Nephron progenitor cell (in vitro differentiated cells): ENCODE data around the gene STXBP3.
"Not testable (repeated sequence)": the region's sequence is repeated elsewhere in the genome, so short reads cannot be mapped to it uniquely, and the experiment has no call there.

Experiments
- DNase-seq: peaks from one replicate; pipeline ENCODE4 v3.0.0; 2021
- H3K27ac Mint-ChIP-seq: 2 replicates; pipeline ENCODE4 v1.8.0; 2021; ENCODE audit warnings: mild to moderate bottlenecking, moderate library complexity, mixed read lengths
- H3K27me3 Mint-ChIP-seq: 2 replicates; pipeline ENCODE4 v1.8.0; 2021; ENCODE audit warnings: mild to moderate bottlenecking, low read depth, mixed read lengths; ENCODE audit not compliant: poor library complexity
- H3K36me3 Mint-ChIP-seq: 2 replicates; pipeline ENCODE4 v1.8.0; 2021; ENCODE audit warnings: low read depth, mixed read lengths
- H3K4me1 Mint-ChIP-seq: 2 replicates; pipeline ENCODE4 v1.8.0; 2021; ENCODE audit warnings: mixed read lengths
- H3K4me3 Mint-ChIP-seq: 2 replicates; pipeline ENCODE4 v1.8.0; 2021; ENCODE audit warnings: mild to moderate bottlenecking, moderate library complexity, mixed read lengths
- H3K9me3 Mint-ChIP-seq: 2 replicates; pipeline ENCODE4 v1.8.0; 2021; ENCODE audit warnings: mild to moderate bottlenecking, moderate library complexity, mixed read lengths
- CTCF ChIP-seq: fragments of 200-600 bp; sonication (generic); IDR thresholded peaks from 2 replicates; pipeline ENCODE4 v1.5.0; 2021; ENCODE audit warnings: antibody characterized with exemption

STXBP3 gene

GRCh38 chr1:108758796-108759195, 12.3 kb downstream of the STXBP3 start:
- no peak overlapping the region for H3K27ac Mint-ChIP-seq
- H3K36me3 Mint-ChIP-seq = peaks cover 38% of the 10 kb centered on the region
- DNase-seq = no peak
- H3K9me3 Mint-ChIP-seq = no peaks in the 10 kb centered on the region
- no peak overlapping the region for H3K4me3 Mint-ChIP-seq
- TF ChIP-seq CTCF = no peak
- no peaks in the 10 kb centered on the region for H3K4me1 Mint-ChIP-seq
- no peaks in the 10 kb centered on the region for H3K27me3 Mint-ChIP-seq

GRCh38 chr1:108767115-108767514, 20.6 kb downstream of the STXBP3 start:
- H3K27me3 Mint-ChIP-seq = no peaks in the 10 kb centered on the region
- H3K36me3 Mint-ChIP-seq = peaks cover 25% of the 10 kb centered on the region
- H3K9me3 Mint-ChIP-seq = no peaks in the 10 kb centered on the region
- no peak overlapping the region for H3K4me3 Mint-ChIP-seq
- H3K4me1 Mint-ChIP-seq = no peaks in the 10 kb centered on the region
- no peak for DNase-seq
- no peak overlapping the region for H3K27ac Mint-ChIP-seq
- no peak for TF ChIP-seq CTCF

GRCh38 chr1:108767708-108768107, 21.2 kb downstream of the STXBP3 start:
- Mint-ChIP-seq H3K9me3 (no peaks in the 10 kb centered on the region), H3K36me3 (peaks cover 22% of the 10 kb centered on the region), H3K27me3 (no peaks in the 10 kb centered on the region), H3K4me3 (no peak overlapping the region), H3K4me1 (no peaks in the 10 kb centered on the region), H3K27ac (no peak overlapping the region)
- no peak for DNase-seq
- TF ChIP-seq CTCF = no peak

GRCh38 chr1:108777839-108778238, 31.4 kb downstream of the STXBP3 start:
- no peaks in the 10 kb centered on the region for H3K4me1 Mint-ChIP-seq
- no peak for TF ChIP-seq CTCF
- H3K36me3 Mint-ChIP-seq = peaks cover 41% of the 10 kb centered on the region
- H3K9me3 Mint-ChIP-seq = no peaks in the 10 kb centered on the region
- no peaks in the 10 kb centered on the region for H3K27me3 Mint-ChIP-seq
- H3K4me3 Mint-ChIP-seq = no peak overlapping the region
- no peak overlapping the region for H3K27ac Mint-ChIP-seq
- DNase-seq = no peak

GRCh38 chr1:108779455-108779854, 33.0 kb downstream of the STXBP3 start:
- Mint-ChIP-seq H3K4me3 (no peak overlapping the region), H3K9me3 (peaks cover 14% of the 10 kb centered on the region), H3K27ac (no peak overlapping the region), H3K36me3 (peaks cover 49% of the 10 kb centered on the region), H3K27me3 (no peaks in the 10 kb centered on the region), H3K4me1 (no peaks in the 10 kb centered on the region)
- TF ChIP-seq CTCF = no peak
- no peak for DNase-seq

GRCh38 chr1:108780937-108781574, 34.6 kb downstream of the STXBP3 start:
- TF ChIP-seq CTCF = no peak
- Mint-ChIP-seq H3K4me1 (no peaks in the 10 kb centered on the region), H3K27ac (no peak overlapping the region), H3K36me3 (peaks cover 54% of the 10 kb centered on the region), H3K27me3 (no peaks in the 10 kb centered on the region), H3K9me3 (peaks cover 30% of the 10 kb centered on the region), H3K4me3 (no peak overlapping the region)
- no peak for DNase-seq

GRCh38 chr1:108781575-108781944, 35.1 kb downstream of the STXBP3 start:
- not testable (repeated sequence) for H3K27me3 Mint-ChIP-seq, H3K4me1 Mint-ChIP-seq, H3K27ac Mint-ChIP-seq, DNase-seq, H3K4me3 Mint-ChIP-seq
- Mint-ChIP-seq H3K36me3 (peaks cover 59% of the 10 kb centered on the region), H3K9me3 (peaks cover 35% of the 10 kb centered on the region)
